22Rv1 (cell line): Measurements from ENCODE around the gene TECR.
"Not testable (repeated sequence)": the region's sequence is repeated elsewhere in the genome, so short reads cannot be mapped to it uniquely, and the experiment has no call there.

Source experiments
- H3K27ac ChIP-seq: fragments of 450-650 bp; 2 replicates; pipeline ENCODE4 v1.5.1; 2017
- ZFX ChIP-seq: fragments of 450-650 bp; IDR thresholded peaks from 2 replicates; pipeline ENCODE4 v1.6.1; 2017; ENCODE audit warnings: antibody characterized with exemption, borderline replicate concordance
- TF ChIP-seq, protein P1 (sequence below): fragments of 450-650 bp; IDR thresholded peaks from 2 replicates; pipeline ENCODE4 v1.5.1; 2017; ENCODE audit warnings: mild to moderate bottlenecking

TECR gene

GRCh38 chr19:14530005-14530348 is 583 bp downstream of the TECR start:
- TF ChIP-seq, protein P1, sequence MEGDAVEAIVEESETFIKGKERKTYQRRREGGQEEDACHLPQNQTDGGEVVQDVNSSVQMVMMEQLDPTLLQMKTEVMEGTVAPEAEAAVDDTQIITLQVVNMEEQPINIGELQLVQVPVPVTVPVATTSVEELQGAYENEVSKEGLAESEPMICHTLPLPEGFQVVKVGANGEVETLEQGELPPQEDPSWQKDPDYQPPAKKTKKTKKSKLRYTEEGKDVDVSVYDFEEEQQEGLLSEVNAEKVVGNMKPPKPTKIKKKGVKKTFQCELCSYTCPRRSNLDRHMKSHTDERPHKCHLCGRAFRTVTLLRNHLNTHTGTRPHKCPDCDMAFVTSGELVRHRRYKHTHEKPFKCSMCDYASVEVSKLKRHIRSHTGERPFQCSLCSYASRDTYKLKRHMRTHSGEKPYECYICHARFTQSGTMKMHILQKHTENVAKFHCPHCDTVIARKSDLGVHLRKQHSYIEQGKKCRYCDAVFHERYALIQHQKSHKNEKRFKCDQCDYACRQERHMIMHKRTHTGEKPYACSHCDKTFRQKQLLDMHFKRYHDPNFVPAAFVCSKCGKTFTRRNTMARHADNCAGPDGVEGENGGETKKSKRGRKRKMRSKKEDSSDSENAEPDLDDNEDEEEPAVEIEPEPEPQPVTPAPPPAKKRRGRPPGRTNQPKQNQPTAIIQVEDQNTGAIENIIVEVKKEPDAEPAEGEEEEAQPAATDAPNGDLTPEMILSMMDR: no peak
- no peak for TF ChIP-seq ZFX
- H3K27ac ChIP-seq: peak overlapping the region; percentile 80

DNA sequence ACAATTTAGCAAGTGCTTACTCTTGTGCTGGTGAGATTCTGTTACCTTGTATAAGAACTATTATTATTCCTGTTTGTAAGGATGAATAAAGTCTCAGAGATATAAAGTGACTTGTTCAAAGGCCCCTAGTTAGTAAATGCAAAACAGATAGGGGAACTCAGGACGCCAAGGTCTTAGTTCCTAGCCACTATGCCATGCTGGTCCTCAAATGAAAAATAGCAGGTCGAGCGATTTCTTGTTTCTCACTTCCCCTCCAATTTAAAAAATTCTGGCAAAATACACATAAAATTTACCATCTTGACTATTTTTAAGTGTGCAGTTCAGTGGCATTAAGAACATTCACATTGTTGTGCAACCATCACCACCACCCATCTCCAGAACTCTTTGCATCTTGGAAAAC is 1.1 kb downstream of the TECR start:
- TF ChIP-seq, protein P1: no peak
- no peak for TF ChIP-seq ZFX
- peak overlapping the region; percentile 80 for H3K27ac ChIP-seq

- no peak overlapping the region for H3K27ac ChIP-seq
- no peak for TF ChIP-seq ZFX
- TF ChIP-seq, protein P1: no peak
Measured at GRCh38 chr19:14533450-14533849, 4.1 kb downstream of the TECR start.

- TF ChIP-seq ZFX: no peak
- TF ChIP-seq, protein P1: no peak
- peak overlapping the region; percentile 52 for H3K27ac ChIP-seq
Measured at GRCh38 chr19:14536926-14537692, 7.7 kb downstream of the TECR start.

GRCh38 chr19:14540741-14541525 is 11.5 kb downstream of the TECR start:
- TF ChIP-seq, protein P1: no peak
- no peak for TF ChIP-seq ZFX
- no peak overlapping the region for H3K27ac ChIP-seq

DNA sequence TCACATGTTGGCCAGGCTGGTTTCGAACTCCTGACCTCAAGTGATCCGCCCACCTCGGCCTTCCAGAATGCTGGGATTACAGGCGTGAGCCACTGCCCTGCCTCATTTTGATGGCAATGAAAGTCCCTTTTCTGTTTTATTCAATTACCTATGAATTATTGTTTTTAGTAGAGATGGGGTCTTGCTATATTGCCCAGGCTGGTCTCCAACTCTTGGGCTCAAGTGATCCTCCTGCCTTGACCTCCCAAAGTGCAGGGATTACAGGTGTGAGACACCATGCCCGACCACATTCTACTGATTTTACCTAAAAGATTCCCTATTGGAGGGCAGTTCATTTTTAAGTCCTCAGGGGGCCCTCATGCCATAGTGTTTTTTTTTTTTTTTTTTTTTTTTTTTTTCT is 12.6 kb downstream of the TECR start:
- H3K27ac ChIP-seq: not testable (repeated sequence)

GRCh38 chr19:14542711-14543328 is 13.4 kb downstream of the TECR start:
- TF ChIP-seq, protein P1: no peak
- no peak for TF ChIP-seq ZFX
- no peak overlapping the region for H3K27ac ChIP-seq
